ENCODE measurements around the gene MYRIP. TPM values are rescaled to one million over a fixed set of nuclear protein-coding genes. Genes with fewer than 3 reads are reported as not detected.
"Not testable (repeated sequence)": the region's sequence is repeated elsewhere in the genome, so short reads cannot be mapped to it uniquely, and the experiment has no call there.

Gene MYRIP
- total and polyA plus RNA-seq, 12 donors = 0.45 to 2.7 (median 1.3) TPM

DNA sequence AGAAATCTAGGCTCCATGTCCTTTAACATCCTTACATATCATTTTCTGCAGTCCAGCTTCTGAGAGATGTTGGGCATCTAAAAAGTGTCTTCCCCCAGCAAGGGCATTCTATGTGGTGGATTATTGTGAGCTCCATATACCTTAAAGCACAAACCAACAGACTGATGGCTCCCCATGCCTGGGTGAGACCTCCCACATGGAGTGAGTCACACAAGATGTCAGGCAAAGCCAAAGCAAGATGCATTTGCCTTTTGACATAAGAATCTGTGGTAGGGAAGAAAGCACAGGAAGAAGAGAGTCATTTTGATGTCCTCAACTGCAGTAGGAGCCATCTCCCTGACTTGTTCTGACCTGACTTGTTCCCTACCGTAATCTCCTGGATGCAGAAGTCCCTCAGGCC, 261.4 kb downstream of the MYRIP start:
- no peak overlapping the region for H3K27ac ChIP-seq
- 97 to 98% methylated on average over 1 of the region's 1 CpG for WGBS, 2 donors
- DNase-seq (no peak), ATAC-seq (no peak)
- no peaks in the 10 kb centered on the region for H3K4me1 ChIP-seq
- H3K27me3 ChIP-seq = peaks cover 0 to 3% (median 0%) of the 10 kb centered on the region in 7 donors
- no peaks in the 10 kb centered on the region for H3K36me3 ChIP-seq
- intact Hi-C loops (cut with DNase I) = no loop called here
- H3K4me3 ChIP-seq = no peak overlapping the region
- H3K9me3 ChIP-seq = no peaks in the 10 kb centered on the region
- no peak for TF ChIP-seq CTCF (IDR thresholded peaks at IDR 0.05)

GRCh38 chr3:40071683-40072238, 262.4 kb downstream of the MYRIP start:
- Histone ChIP-seq H3K9me3 (no peaks in the 10 kb centered on the region), H3K36me3 (no peaks in the 10 kb centered on the region), H3K4me3 (no peak overlapping the region), H3K4me1 (no peaks in the 10 kb centered on the region), H3K27me3 (peaks cover 0 to 3% (median 0%) of the 10 kb centered on the region in 7 donors), H3K27ac (no peak overlapping the region)
- no peak for TF ChIP-seq CTCF (IDR thresholded peaks at IDR 0.05)
- intact Hi-C loops (cut with DNase I) = no loop called here
- DNase-seq (no peak), ATAC-seq (no peak)
- 92 to 93% methylated on average over 3 of the region's 3 CpGs for WGBS, 2 donors

DNA sequence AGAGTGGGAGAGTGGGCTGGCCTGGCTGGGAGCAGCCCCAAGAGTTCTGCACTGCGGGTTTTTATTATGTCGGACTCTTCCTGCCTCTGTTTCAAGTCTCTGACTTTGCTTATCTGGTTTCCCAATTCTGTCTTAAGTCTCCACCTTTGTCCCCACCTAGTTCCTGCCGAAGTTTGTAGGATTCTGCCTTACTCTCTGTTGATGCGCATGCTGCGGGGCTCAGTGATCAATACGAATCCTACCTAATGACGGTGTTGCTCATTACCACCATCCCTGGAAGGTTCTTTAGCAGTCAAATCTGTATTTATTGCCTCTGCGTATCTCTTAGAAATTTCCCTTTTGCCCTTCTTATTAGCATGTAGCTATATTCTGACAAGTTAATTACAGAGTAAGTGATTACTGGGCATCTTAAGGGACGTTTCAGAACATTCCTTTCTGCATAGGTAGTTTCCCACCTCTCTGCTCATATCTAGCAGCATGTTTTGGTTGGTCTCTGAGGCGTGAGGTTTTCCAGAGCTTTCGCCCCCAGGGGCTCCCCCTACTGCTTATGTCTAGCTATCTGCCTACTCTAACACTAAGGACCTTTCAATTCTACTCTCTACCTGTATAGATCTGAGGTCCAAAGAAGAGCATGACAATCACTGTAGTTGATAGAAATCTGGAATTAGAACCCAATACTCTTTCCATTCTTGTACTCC, 264.1 kb downstream of the MYRIP start:
- H3K27me3 ChIP-seq = peaks cover 0 to 3% (median 0%) of the 10 kb centered on the region in 7 donors
- H3K4me3 ChIP-seq = no peak overlapping the region
- ATAC-seq (no peak), DNase-seq (no peak)
- H3K27ac ChIP-seq = no peak overlapping the region
- no peaks in the 10 kb centered on the region for H3K36me3 ChIP-seq
- intact Hi-C loops (cut with DNase I) = no loop called here
- 66 to 71% methylated on average over 11 of the region's 11 CpGs for WGBS, 2 donors
- TF ChIP-seq CTCF (IDR thresholded peaks at IDR 0.05) = no peak
- H3K4me1 ChIP-seq = no peaks in the 10 kb centered on the region
- no peaks in the 10 kb centered on the region for H3K9me3 ChIP-seq

- H3K4me1 ChIP-seq; H3K4me3 ChIP-seq; H3K27ac ChIP-seq; H3K36me3 ChIP-seq; DNase-seq; H3K9me3 ChIP-seq; ATAC-seq; H3K27me3 ChIP-seq; intact Hi-C loops (cut with DNase I): not testable (repeated sequence)
- 90 to 95% methylated on average over 6 of the region's 6 CpGs for WGBS, 2 donors
Observed at GRCh38 chr3:40077139-40077538, 267.7 kb downstream of the MYRIP start.

- intact Hi-C loops (cut with DNase I); H3K4me3 ChIP-seq; H3K4me1 ChIP-seq; H3K36me3 ChIP-seq; H3K9me3 ChIP-seq; H3K27ac ChIP-seq; ATAC-seq; H3K27me3 ChIP-seq: not testable (repeated sequence)
- 98% methylated on average over 34 to 41 of the region's 41 CpGs for WGBS, 2 donors
- peak in 1 of 2 donors; percentile 8 for DNase-seq
Observed at GRCh38 chr3:40077828-40078492, 268.6 kb downstream of the MYRIP start.

Measured in heart right ventricle (tissue), 16 donors.